Measurements from ENCODE around the gene VIPR1.

DNA sequence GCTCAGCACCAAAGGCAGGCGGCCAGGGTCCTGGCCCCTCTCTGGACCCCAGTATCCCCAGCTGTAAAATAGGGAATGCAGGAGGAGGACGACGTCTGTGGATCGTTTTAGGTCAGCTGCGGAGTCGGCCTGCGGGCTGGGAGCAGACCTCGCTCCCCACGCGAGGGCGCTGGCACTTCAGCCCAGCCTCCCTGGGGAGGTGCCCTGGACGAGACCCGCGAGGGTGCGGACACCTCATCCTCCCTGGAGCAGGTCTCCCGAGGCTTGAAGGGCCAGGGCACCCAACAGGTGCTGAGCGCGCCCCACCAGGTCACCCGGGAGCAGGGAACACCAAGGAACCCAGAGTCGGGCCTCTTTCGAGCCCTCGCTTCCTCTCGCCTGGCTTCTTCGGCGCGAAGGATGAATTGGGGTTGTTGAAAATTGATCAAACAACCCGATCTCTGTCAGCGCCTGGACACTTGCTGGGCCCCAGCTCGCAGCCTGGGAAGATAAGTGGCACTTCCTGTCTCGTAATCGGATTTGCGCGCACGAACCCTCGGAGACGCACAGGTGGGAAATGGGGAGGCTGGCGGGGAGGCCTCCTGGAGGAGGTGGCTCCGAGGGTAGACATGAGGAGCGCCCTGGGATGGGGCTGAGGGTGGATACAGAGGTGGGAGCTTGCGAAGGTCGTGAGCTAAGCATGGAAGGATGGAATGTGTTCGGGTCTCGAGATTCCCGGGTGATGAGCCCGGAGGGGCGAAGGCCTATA is 588 bp upstream of the VIPR1 start:
- TF ChIP-seq, protein P1, sequence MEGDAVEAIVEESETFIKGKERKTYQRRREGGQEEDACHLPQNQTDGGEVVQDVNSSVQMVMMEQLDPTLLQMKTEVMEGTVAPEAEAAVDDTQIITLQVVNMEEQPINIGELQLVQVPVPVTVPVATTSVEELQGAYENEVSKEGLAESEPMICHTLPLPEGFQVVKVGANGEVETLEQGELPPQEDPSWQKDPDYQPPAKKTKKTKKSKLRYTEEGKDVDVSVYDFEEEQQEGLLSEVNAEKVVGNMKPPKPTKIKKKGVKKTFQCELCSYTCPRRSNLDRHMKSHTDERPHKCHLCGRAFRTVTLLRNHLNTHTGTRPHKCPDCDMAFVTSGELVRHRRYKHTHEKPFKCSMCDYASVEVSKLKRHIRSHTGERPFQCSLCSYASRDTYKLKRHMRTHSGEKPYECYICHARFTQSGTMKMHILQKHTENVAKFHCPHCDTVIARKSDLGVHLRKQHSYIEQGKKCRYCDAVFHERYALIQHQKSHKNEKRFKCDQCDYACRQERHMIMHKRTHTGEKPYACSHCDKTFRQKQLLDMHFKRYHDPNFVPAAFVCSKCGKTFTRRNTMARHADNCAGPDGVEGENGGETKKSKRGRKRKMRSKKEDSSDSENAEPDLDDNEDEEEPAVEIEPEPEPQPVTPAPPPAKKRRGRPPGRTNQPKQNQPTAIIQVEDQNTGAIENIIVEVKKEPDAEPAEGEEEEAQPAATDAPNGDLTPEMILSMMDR (IDR thresholded peaks at IDR 0.05) = peak; percentile 44 to 74 (median 60)
- no peak for TF ChIP-seq POLR2A (IDR thresholded peaks at IDR 0.05)

All from heart left ventricle (tissue), 13 donors.